T-helper 1 cell treated with Interleukin-12 subunit alpha and Interleukin-12 subunit beta and Interleukin-4 antibody, amounts not matched to agents 30 μg/mL and 1 μg/mL, for 36 hours (primary cell): ENCODE data around the gene MED1.
A peak's percentile ranks its signal among the peaks of the same experiment; 100 is the strongest.
"Not testable (repeated sequence)": the region's sequence is repeated elsewhere in the genome, so short reads cannot be mapped to it uniquely, and the experiment has no call there.

ENCODE experiments used
- H3K27ac Mint-ChIP-seq: one replicate; pipeline ENCODE4 v1.8.0; 2021; ENCODE audit warnings: mild to moderate bottlenecking, mixed read lengths
- H3K27me3 Mint-ChIP-seq: one replicate; pipeline ENCODE4 v1.8.0; 2021; ENCODE audit warnings: low read depth, mixed read lengths
- H3K36me3 Mint-ChIP-seq: one replicate; pipeline ENCODE4 v1.8.0; 2021; ENCODE audit warnings: low read depth, mixed read lengths
- H3K4me1 Mint-ChIP-seq: one replicate; pipeline ENCODE4 v1.8.0; 2021; ENCODE audit warnings: low read depth, mixed read lengths
- H3K4me3 Mint-ChIP-seq: one replicate; pipeline ENCODE4 v1.8.0; 2021; ENCODE audit warnings: mild to moderate bottlenecking, moderate library complexity, mixed read lengths
- H3K9me3 Mint-ChIP-seq: one replicate; pipeline ENCODE4 v1.8.0; 2021; ENCODE audit warnings: mixed read lengths

MED1 gene

GRCh38 chr17:39402890-39403605 is 48.0 kb downstream of the MED1 start:
- Mint-ChIP-seq H3K4me1 (peaks cover 33% of the 10 kb centered on the region), H3K4me3 (peak overlapping the region; percentile 77), H3K36me3 (peaks cover 8% of the 10 kb centered on the region), H3K9me3 (no peaks in the 10 kb centered on the region), H3K27ac (no peak overlapping the region), H3K27me3 (no peaks in the 10 kb centered on the region)

GRCh38 chr17:39402244-39402889 is 48.7 kb downstream of the MED1 start:
- Mint-ChIP-seq H3K27ac (peak overlapping the region; percentile 99), H3K27me3 (no peaks in the 10 kb centered on the region), H3K36me3 (peaks cover 5% of the 10 kb centered on the region), H3K9me3 (no peaks in the 10 kb centered on the region), H3K4me3 (peak overlapping the region; percentile 98), H3K4me1 (peaks cover 33% of the 10 kb centered on the region)

GRCh38 chr17:39401412-39402243 is 49.4 kb downstream of the MED1 start, which contains the start of gene FBXL20:
TSS of gene FBXL20 (minus strand) at chr17:39401626. CDS start at chr17:39401402, 224 bp downstream.
- Mint-ChIP-seq H3K36me3 (peaks cover 4% of the 10 kb centered on the region), H3K4me3 (peak within 1 kb of the TSS; percentile 98), H3K9me3 (no peaks in the 10 kb centered on the region), H3K27me3 (no peaks in the 10 kb centered on the region), H3K27ac (peak within 1 kb of the TSS; percentile 99), H3K4me1 (peaks cover 33% of the 10 kb centered on the region)

- Mint-ChIP-seq H3K4me3 (peak overlapping the region; percentile 98), H3K4me1 (peaks cover 32% of the 10 kb centered on the region), H3K36me3 (no peaks in the 10 kb centered on the region), H3K9me3 (no peaks in the 10 kb centered on the region), H3K27ac (peak overlapping the region; percentile 85), H3K27me3 (no peaks in the 10 kb centered on the region)
Measured at GRCh38 chr17:39400547-39401411, 50.3 kb downstream of the MED1 start.

- Mint-ChIP-seq H3K27ac (no peak overlapping the region), H3K4me3 (peak overlapping the region; percentile 98), H3K4me1 (peaks cover 23% of the 10 kb centered on the region), H3K36me3 (peaks cover 2% of the 10 kb centered on the region), H3K9me3 (no peaks in the 10 kb centered on the region), H3K27me3 (no peaks in the 10 kb centered on the region)
Measured at GRCh38 chr17:39399791-39400190, 51.3 kb downstream of the MED1 start.

- Mint-ChIP-seq H3K36me3 (peaks cover 2% of the 10 kb centered on the region), H3K27me3 (no peaks in the 10 kb centered on the region), H3K4me3 (no peak overlapping the region), H3K27ac (no peak overlapping the region), H3K9me3 (no peaks in the 10 kb centered on the region), H3K4me1 (no peaks in the 10 kb centered on the region)
Measured at GRCh38 chr17:39393736-39394135, 57.3 kb downstream of the MED1 start.

GRCh38 chr17:39391448-39391847 is 59.6 kb downstream of the MED1 start:
- Mint-ChIP-seq H3K36me3 (peaks cover 2% of the 10 kb centered on the region), H3K27me3 (no peaks in the 10 kb centered on the region), H3K9me3 (no peaks in the 10 kb centered on the region), H3K27ac (no peak overlapping the region), H3K4me3 (no peak overlapping the region), H3K4me1 (no peaks in the 10 kb centered on the region)

- no peaks in the 10 kb centered on the region for H3K4me1 Mint-ChIP-seq
- H3K4me3 Mint-ChIP-seq, result no peak overlapping the region
- no peaks in the 10 kb centered on the region for H3K9me3 Mint-ChIP-seq
- no peaks in the 10 kb centered on the region for H3K27me3 Mint-ChIP-seq
- no peaks in the 10 kb centered on the region for H3K36me3 Mint-ChIP-seq
- H3K27ac Mint-ChIP-seq, result no peak overlapping the region
Measured at GRCh38 chr17:39385040-39385439, 66.0 kb downstream of the MED1 start.

GRCh38 chr17:39380144-39380543 is 70.9 kb downstream of the MED1 start:
- H3K9me3 Mint-ChIP-seq, result no peaks in the 10 kb centered on the region
- H3K27me3 Mint-ChIP-seq, result no peaks in the 10 kb centered on the region
- no peaks in the 10 kb centered on the region for H3K36me3 Mint-ChIP-seq
- no peak overlapping the region for H3K27ac Mint-ChIP-seq
- peaks cover 2% of the 10 kb centered on the region for H3K4me1 Mint-ChIP-seq
- no peak overlapping the region for H3K4me3 Mint-ChIP-seq

GRCh38 chr17:39376434-39376833 is 74.6 kb downstream of the MED1 start:
- H3K4me3 Mint-ChIP-seq, result no peak overlapping the region
- no peaks in the 10 kb centered on the region for H3K27me3 Mint-ChIP-seq
- no peak overlapping the region for H3K27ac Mint-ChIP-seq
- peaks cover 2% of the 10 kb centered on the region for H3K4me1 Mint-ChIP-seq
- H3K9me3 Mint-ChIP-seq, result no peaks in the 10 kb centered on the region
- no peaks in the 10 kb centered on the region for H3K36me3 Mint-ChIP-seq

- H3K4me1 Mint-ChIP-seq, H3K36me3 Mint-ChIP-seq, H3K9me3 Mint-ChIP-seq: not testable (repeated sequence)
Measured at GRCh38 chr17:39367805-39368204, 83.3 kb downstream of the MED1 start.

GRCh38 chr17:39365872-39366271 is 85.2 kb downstream of the MED1 start:
- no peak overlapping the region for H3K27ac Mint-ChIP-seq
- no peaks in the 10 kb centered on the region for H3K4me1 Mint-ChIP-seq
- no peak overlapping the region for H3K4me3 Mint-ChIP-seq
- H3K36me3 Mint-ChIP-seq, result no peaks in the 10 kb centered on the region
- no peaks in the 10 kb centered on the region for H3K27me3 Mint-ChIP-seq
- H3K9me3 Mint-ChIP-seq, result no peaks in the 10 kb centered on the region

More at GRCh38 chr17:39367805-39368204, 83.3 kb downstream of the MED1 start:
- H3K4me3 Mint-ChIP-seq, H3K27ac Mint-ChIP-seq, H3K27me3 Mint-ChIP-seq: not testable (repeated sequence)

- H3K4me1 Mint-ChIP-seq, result no peaks in the 10 kb centered on the region
- no peaks in the 10 kb centered on the region for H3K9me3 Mint-ChIP-seq
- H3K27ac Mint-ChIP-seq, result no peak overlapping the region
- no peak overlapping the region for H3K4me3 Mint-ChIP-seq
- H3K36me3 Mint-ChIP-seq, result no peaks in the 10 kb centered on the region
- no peaks in the 10 kb centered on the region for H3K27me3 Mint-ChIP-seq
Measured at GRCh38 chr17:39365242-39365641, 85.8 kb downstream of the MED1 start.
